NK-92 treated with Interleukin-12 subunit alpha and Interleukin-12 subunit beta, amount 100 ng/mL, for 24 hours (cell line): ENCODE data around the gene SRGAP2B.
"Not testable (repeated sequence)": the region's sequence is repeated elsewhere in the genome, so short reads cannot be mapped to it uniquely, and the experiment has no call there.

Experiments
- DNase-seq: peaks from one replicate; lab custom pipeline; 2025; lab: John Stamatoyannopoulos, UW

The SRGAP2B gene

DNA sequence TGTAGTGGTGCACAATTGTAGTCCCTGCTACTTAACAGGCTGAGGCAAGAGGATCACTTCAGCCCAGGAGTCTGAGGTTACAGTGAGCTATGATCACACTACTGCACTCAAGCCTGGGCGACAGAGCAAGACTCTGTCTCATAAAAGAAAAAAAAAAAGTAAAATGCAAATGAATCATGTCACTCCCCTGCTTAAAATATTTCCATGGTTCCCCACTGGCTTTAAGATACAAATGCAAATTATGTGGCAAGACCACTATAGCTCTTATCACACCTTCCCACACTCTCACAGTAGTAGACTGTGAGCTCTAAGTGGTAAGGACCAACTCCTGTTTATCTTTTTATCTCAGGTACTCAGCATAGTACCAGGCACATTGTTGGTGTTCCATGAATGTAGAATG, 53.6 kb downstream of the SRGAP2B start:
- DNase-seq = not testable (repeated sequence)

GRCh38 chr1:145036019-145036418, 59.1 kb downstream of the SRGAP2B start:
- not testable (repeated sequence) for DNase-seq

- DNase-seq = not testable (repeated sequence)
Measured at GRCh38 chr1:145033523-145033922, 61.6 kb downstream of the SRGAP2B start.

GRCh38 chr1:145027251-145027650, 67.9 kb downstream of the SRGAP2B start:
- not testable (repeated sequence) for DNase-seq

GRCh38 chr1:145025286-145025685, 69.8 kb downstream of the SRGAP2B start:
- DNase-seq = not testable (repeated sequence)

- not testable (repeated sequence) for DNase-seq
Measured at GRCh38 chr1:145022259-145022658, 72.9 kb downstream of the SRGAP2B start.

DNA sequence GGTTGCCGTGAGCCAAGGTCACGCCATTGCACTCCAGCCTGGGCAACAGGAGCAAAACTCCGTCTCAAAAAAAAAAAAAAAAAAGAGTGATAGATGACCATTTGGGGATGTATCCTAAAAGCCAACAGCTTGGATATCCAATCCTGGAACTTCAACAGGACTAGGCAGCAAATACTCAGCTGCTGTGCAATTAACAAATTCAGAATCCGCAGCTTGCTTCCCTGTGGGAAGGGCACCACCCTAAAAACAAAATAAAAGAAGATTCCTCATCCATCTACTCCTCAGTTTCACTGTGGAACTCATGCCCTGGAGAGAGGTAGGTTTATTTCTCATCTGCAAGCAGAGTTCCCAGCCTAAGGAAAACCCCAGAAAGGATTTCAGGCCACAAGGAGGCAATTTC, 73.4 kb downstream of the SRGAP2B start:
- DNase-seq = not testable (repeated sequence)

- not testable (repeated sequence) for DNase-seq
Measured at GRCh38 chr1:145019709-145020108, 75.4 kb downstream of the SRGAP2B start.

GRCh38 chr1:145017725-145018124, 77.4 kb downstream of the SRGAP2B start:
- not testable (repeated sequence) for DNase-seq

- not testable (repeated sequence) for DNase-seq
Measured at GRCh38 chr1:145016492-145016862, 78.7 kb downstream of the SRGAP2B start.

DNA sequence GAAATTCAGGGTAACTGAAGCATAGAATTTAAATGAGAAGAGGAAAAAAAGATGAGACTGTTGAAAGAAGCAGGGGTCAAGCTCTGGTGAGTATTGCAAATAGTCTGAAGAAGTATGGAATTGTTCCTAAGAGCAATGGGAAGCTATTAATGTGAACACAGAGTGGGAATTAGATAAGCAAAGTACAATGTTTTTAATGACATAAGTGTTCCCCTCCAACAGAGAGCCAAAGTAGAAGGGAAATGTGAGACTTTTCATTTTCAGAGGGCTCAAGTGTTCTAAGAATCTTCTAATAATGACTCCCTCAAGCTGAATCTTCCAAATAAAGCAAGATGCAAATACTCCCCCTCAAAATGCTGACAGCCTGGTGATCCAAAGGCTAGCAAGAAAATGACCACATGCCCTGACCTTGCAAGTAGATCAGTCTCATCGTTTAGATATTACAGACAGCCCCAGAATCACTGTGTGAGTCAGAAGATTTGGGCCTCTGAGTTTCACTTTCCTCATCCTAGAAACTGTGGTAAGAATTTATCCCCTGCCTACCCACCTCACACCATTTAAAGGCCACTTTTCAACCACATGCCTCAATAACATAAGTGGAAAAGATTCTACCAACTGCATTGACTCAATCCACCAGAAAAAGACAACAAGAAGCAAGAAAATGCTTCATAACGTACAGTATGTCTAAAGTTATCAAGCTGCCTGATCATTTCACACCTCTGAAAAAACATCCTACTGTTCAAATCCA, 79.2 kb downstream of the SRGAP2B start:
- DNase-seq = not testable (repeated sequence)

- not testable (repeated sequence) for DNase-seq
Measured at GRCh38 chr1:145013353-145013752, 81.8 kb downstream of the SRGAP2B start.

DNA sequence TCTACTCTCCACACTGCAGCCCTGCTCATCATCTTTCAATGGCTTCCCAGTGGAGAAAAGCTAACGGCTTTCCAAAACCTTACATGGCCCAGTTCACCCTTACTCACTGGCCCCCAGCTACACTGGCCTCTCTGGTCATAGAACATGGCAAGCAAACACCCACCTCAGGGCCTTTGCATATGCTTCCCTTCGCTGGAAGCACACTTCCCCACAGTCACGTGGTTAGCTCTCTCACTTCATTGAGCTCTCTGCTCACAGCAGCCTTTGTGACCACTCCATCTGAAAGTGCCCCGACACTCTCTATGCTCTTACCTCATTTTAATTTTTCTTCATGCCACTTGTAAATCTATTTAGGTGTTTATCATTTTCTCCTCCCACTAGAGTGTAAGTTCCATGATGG, 83.3 kb downstream of the SRGAP2B start:
- not testable (repeated sequence) for DNase-seq

DNA sequence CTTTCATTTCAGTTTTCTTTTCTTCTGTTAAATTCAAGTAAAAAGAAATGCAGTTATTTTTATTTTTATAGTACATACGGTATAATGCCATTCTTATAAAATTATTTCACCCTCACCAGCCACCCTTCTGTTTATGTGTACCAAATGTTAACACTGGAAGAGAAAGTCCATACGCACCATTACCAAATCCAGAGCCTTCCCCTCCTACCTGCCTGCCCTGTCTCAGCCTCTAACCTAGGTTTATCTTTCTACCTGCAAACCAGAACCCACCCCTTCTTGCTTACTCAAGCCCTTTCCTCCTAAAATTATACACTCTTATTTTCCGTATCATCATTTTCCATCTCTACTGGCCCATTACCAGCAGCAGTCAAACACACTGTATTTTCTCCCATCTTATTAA, 84.5 kb downstream of the SRGAP2B start:
- DNase-seq = not testable (repeated sequence)

- not testable (repeated sequence) for DNase-seq
Measured at GRCh38 chr1:145009928-145010327, 85.2 kb downstream of the SRGAP2B start.

DNA sequence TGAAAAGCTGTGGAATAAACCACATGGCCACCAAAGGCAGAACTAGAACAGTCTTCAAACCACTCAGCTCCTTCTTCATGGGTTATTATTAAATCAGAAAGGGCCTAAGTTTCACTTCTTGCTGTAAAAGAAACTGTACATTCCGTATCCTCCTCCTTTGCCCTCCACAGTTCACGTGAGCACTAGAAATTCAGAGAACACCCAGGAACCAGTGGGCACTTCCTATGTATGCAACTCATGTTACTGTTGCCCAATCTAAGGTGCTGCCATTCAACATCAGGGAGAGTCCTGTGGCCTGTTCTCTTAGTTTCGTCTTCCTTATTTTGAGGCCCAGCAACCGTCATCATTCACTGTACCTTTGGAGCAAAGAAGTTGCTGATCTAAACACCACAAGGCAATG, 86.7 kb downstream of the SRGAP2B start:
- not testable (repeated sequence) for DNase-seq

- DNase-seq = not testable (repeated sequence)
Measured at GRCh38 chr1:145005142-145005541, 90.0 kb downstream of the SRGAP2B start.

DNA sequence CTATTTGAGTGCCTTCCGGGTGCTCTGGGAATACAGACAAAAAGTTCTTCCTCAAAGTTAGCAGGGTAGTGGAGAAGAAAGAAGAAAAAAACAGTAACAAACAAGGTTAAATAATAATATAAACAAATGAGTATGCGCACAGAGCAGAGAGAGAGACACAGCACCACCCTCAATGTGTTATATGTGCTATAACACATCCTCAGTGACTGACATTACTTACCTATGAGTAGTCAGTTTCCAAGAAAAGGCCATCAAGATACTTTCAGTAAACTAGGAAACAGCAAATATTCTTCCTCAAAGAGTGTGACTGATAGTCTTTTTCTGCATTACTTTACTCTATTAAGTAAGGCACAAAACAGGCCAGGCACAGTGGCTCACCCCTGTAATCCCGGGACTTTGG, 93.7 kb downstream of the SRGAP2B start:
- not testable (repeated sequence) for DNase-seq

DNA sequence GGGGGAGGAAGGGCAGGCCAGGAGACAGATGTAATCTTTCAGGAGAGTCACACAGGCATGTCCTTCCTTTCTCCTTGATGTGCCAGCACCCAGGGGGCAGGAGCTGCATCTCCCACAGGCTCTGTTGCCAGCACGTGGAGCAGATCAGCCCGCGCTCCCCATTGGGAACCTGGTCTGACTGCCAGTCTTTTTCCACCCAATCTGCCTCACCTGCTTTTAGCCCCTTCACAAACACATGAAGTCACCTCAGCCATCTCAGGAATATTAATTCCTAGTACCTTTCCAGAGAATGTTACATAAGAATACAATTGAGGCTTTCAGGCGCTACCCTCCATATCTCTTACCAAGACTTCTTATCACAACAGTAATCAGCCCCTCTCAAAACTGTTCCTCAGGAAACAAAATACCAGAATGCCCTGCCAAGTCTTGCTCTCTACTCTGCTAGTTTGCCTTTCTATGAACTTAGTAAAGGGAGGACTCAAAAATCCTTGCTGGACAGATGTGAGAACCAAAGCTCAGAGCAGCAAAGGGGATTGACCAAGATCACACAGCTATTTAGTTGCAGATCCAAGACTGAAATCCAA, 94.3 kb downstream of the SRGAP2B start:
- DNase-seq = not testable (repeated sequence)

- DNase-seq = not testable (repeated sequence)
Measured at GRCh38 chr1:145000074-145000742, 94.9 kb downstream of the SRGAP2B start.

DNA sequence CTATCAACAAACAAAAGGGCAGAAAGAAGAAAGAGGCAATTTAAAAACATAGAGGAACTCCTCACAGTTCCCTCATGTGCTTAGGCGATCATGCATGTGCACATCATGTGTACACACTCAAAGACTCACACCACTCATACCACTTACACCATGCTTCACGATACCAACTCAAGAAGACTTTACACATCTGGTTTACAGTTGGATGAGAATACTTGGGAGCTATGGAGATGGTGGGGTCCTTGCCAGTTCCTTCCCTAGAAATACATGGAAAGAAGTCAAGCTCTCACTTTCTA, 96.2 kb downstream of the SRGAP2B start:
- not testable (repeated sequence) for DNase-seq

DNA sequence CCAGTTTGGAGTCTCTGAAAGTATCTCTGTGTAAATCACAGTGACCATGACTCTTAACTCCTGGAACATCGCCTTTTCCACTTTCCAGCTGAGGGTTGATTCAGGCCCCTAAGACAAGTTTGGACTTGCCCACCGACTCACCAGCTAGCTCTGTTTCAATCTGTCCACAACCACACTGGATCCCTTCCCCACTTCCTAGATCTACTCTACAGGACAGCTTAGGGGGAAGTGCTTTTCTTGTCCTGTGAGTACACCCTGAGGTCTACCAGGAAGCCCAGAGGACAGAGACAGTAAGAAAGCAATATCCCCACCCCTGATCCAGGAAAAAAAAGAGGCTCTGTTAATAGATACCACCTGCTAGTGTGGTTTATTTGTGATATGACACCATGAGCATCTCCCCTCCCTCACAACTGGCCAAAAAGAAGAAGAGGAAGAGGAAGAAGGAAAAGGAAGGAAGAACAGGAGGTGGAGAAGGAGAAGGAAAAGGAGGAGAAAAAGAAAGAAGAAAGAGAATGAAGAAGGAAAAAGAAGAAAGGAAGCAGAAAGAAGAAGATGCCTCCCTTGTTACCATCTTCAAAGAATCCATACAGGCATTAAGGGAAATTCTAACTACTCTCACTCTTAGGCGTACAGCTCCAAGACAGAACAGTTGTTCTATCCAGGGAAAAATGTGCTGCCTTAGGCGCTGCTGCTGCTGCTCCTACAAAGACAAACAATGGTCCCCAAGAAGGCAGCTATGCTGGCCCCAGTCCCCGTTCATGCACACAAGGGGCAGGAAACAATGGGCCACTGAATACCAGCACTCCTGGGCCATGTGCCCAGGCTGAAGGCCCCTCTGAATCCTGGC, 96.8 kb downstream of the SRGAP2B start:
- DNase-seq = not testable (repeated sequence)
